DOHH2 (cell line): ENCODE data around the gene CA7.

Experiments used
- H3F3A ChIP-seq: fragments of 200-600 bp; sonication (generic), shearing (Covaris generic); 2 replicates; pipeline ENCODE4 v1.6.0; 2016; ENCODE audit warnings: antibody characterized with exemption, mild to moderate bottlenecking; ENCODE audit not compliant: control insufficient read depth, insufficient read depth
- H3K27ac ChIP-seq: fragments of 200-600 bp; sonication (generic); 2 replicates; pipeline ENCODE4 v1.5.1; 2014; ENCODE audit warnings: low read depth, mild to moderate bottlenecking, low read length, moderate library complexity
- H3K27me3 ChIP-seq: fragments of 200-600 bp; sonication (generic); 2 replicates; pipeline ENCODE4 v1.6.1; 2014; ENCODE audit warnings: mild to moderate bottlenecking, low read length, mixed read lengths; ENCODE audit not compliant: control insufficient read depth
- H3K36me3 ChIP-seq: fragments of 200-600 bp; sonication (generic); 2 replicates; pipeline ENCODE4 v1.6.1; 2014; ENCODE audit warnings: mild to moderate bottlenecking, low read length, moderate library complexity, mixed read lengths; ENCODE audit not compliant: control insufficient read depth
- H3K4me1 ChIP-seq: fragments of 200-600 bp; sonication (generic); 2 replicates; pipeline ENCODE4 v1.6.1; 2014; ENCODE audit warnings: mild to moderate bottlenecking, low read length, mixed read lengths; ENCODE audit not compliant: control insufficient read depth
- H3K4me2 ChIP-seq: fragments of 200-600 bp; sonication (generic); 2 replicates; pipeline ENCODE4 v1.6.0; 2014; ENCODE audit warnings: mild to moderate bottlenecking, low read length, moderate library complexity
- H3K4me3 ChIP-seq: fragments of 200-600 bp; sonication (generic); 2 replicates; pipeline ENCODE4 v1.5.1; 2014; ENCODE audit warnings: mild to moderate bottlenecking, low read length, mixed read lengths
- H3K79me2 ChIP-seq: fragments of 200-600 bp; sonication (generic); 2 replicates; pipeline ENCODE4 v1.6.1; 2014; ENCODE audit warnings: mild to moderate bottlenecking, low read length, mixed read lengths; ENCODE audit not compliant: control insufficient read depth
- H3K9me2 ChIP-seq: fragments of 200-600 bp; sonication (generic); replicated peaks from 2 replicates; pipeline ENCODE4 v1.6.1; 2014; ENCODE audit warnings: mild to moderate bottlenecking, low read length, mixed read lengths; ENCODE audit not compliant: control insufficient read depth
- H3K9me3 ChIP-seq: fragments of 200-600 bp; sonication (generic); 2 replicates; pipeline ENCODE4 v1.6.1; 2014; ENCODE audit warnings: antibody characterized with exemption, low read length, mixed read lengths; ENCODE audit not compliant: control insufficient read depth, insufficient read depth
- H4K20me1 ChIP-seq: fragments of 200-600 bp; sonication (generic); 2 replicates; pipeline ENCODE4 v1.6.0; 2014; ENCODE audit warnings: low read depth, mild to moderate bottlenecking, antibody characterized with exemption, low read length, moderate library complexity; ENCODE audit not compliant: control insufficient read depth, insufficient read depth
- CTCF ChIP-seq: fragments of 200-600 bp; sonication (generic); IDR thresholded peaks from one replicate; pipeline ENCODE4 v1.5.1; 2014; ENCODE audit warnings: antibody characterized with exemption, mild to moderate bottlenecking, low read depth, low read length; ENCODE audit not compliant: poor library complexity, severe bottlenecking
- EZH2phosphoT487 ChIP-seq: fragments of 200-600 bp; sonication (generic); IDR thresholded peaks from 2 replicates; pipeline ENCODE4 v1.6.1; 2017; ENCODE audit warnings: borderline replicate concordance, mild to moderate bottlenecking, antibody characterized with exemption, low read length, moderate library complexity, mixed read lengths

The CA7 gene

GRCh38 chr16:66846831-66847230 lies 2.6 kb downstream of the CA7 start:
- no peak overlapping the region for H3K4me2 ChIP-seq

DNA sequence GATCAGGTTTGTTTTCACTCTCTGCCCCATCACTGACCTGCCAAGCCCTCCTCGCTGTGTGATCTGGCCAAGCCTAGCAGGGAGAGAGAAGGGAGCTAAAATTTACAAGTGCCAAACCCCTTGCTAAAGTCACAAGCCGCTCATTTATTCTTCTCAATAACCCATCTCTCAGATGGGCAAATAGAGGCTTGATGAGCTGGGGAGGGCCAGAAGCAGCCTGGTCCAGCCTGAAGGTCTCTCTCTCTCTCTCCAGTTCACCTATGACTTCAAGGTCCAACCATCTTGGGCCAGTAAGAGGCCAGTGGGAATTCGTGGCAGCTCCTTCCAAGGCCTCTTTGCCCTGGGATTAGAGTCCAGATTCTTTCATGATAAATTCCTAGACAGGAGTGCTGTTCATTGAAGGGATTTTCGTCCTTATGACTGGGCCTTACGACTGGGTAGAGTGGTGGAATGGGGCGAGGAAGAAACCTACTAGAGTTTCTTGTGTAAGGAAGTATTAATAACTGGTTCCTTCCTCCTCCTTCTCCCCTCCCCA lies 3.4 kb downstream of the CA7 start:
- Histone ChIP-seq H4K20me1 (0 out of 2 replicates have a peak, but pooled peaks cover 4% of the 10 kb centered on the region), H3F3A (no peaks in the 10 kb centered on the region), H3K27ac (no peak overlapping the region), H3K9me3 (no peaks in the 10 kb centered on the region), H3K9me2 (no peaks in the 10 kb centered on the region), H3K27me3 (peaks cover 37% of the 10 kb centered on the region), H3K36me3 (no peaks in the 10 kb centered on the region), H3K4me2 (no peak overlapping the region), H3K4me3 (no peak overlapping the region), H3K4me1 (peaks cover 8% of the 10 kb centered on the region), H3K79me2 (no peaks in the 10 kb centered on the region)
- TF ChIP-seq CTCF: no peak
- no peak for TF ChIP-seq EZH2phosphoT487

More at GRCh38 chr16:66846831-66847230, 2.6 kb downstream of the CA7 start:
- H3F3A ChIP-seq: no peaks in the 10 kb centered on the region
- H3K9me2 ChIP-seq: no peaks in the 10 kb centered on the region
- H3K4me1 ChIP-seq: peaks cover 8% of the 10 kb centered on the region
- no peaks in the 10 kb centered on the region for H3K79me2 ChIP-seq
- no peak overlapping the region for H3K27ac ChIP-seq
- peaks cover 37% of the 10 kb centered on the region for H3K27me3 ChIP-seq
- H3K4me3 ChIP-seq: no peak overlapping the region
- 0 out of 2 replicates have a peak, but pooled peaks cover 4% of the 10 kb centered on the region for H4K20me1 ChIP-seq
- H3K36me3 ChIP-seq: no peaks in the 10 kb centered on the region
- H3K9me3 ChIP-seq: no peaks in the 10 kb centered on the region
- no peak for TF ChIP-seq CTCF
- no peak for TF ChIP-seq EZH2phosphoT487

- no peaks in the 10 kb centered on the region for H3K9me3 ChIP-seq
- no peaks in the 10 kb centered on the region for H3F3A ChIP-seq
- H3K4me1 ChIP-seq: peaks cover 8% of the 10 kb centered on the region
- no peak for TF ChIP-seq EZH2phosphoT487
- no peak for TF ChIP-seq CTCF
- no peaks in the 10 kb centered on the region for H3K9me2 ChIP-seq
- H4K20me1 ChIP-seq: 0 out of 2 replicates have a peak, but pooled peaks cover 4% of the 10 kb centered on the region
- no peaks in the 10 kb centered on the region for H3K36me3 ChIP-seq
- H3K27ac ChIP-seq: no peak overlapping the region
- no peak overlapping the region for H3K4me3 ChIP-seq
- peaks cover 37% of the 10 kb centered on the region for H3K27me3 ChIP-seq
- H3K79me2 ChIP-seq: no peaks in the 10 kb centered on the region
- H3K4me2 ChIP-seq: no peak overlapping the region
Measured at GRCh38 chr16:66848172-66848571, 4.0 kb downstream of the CA7 start.
